K562 (cell line): ENCODE data around the gene BCAM. TPM values are rescaled to one million over a fixed set of nuclear protein-coding genes. Genes with fewer than 3 reads are reported as not detected.

ENCODE experiments used
- AFF4 ChIP-seq: sonication (generic); formaldehyde crosslinking; IDR thresholded peaks from 2 replicates; pipeline ENCODE4 v1.8.0; 2023; ENCODE audit warnings: mild to moderate bottlenecking, missing genetic modification reagents
- CHD4 ChIP-seq: fragments of 200-600 bp; sonication (generic); IDR thresholded peaks from 3 replicates; pipeline ENCODE4 v1.6.1; 2012; ENCODE audit warnings: low read depth, mild to moderate bottlenecking, mixed read lengths, low read length, inconsistent platforms; ENCODE audit not compliant: insufficient read depth, insufficient replicate concordance, poor library complexity, severe bottlenecking
- ELF1 ChIP-seq: fragments of 200-800 bp; sonication (Bioruptor generic); IDR thresholded peaks from 2 replicates; pipeline ENCODE4 v1.6.1; 2016; ENCODE audit warnings: missing genetic modification characterization, missing compliant biosample characterization
- FOXO4 ChIP-seq: fragments of 450-650 bp; formaldehyde crosslinking; IDR thresholded peaks from 2 replicates; pipeline ENCODE4 v1.4.0; 2020; ENCODE audit warnings: mild to moderate bottlenecking, moderate library complexity
- HDAC2 ChIP-seq: fragments of 450-650 bp; IDR thresholded peaks from 2 replicates; pipeline ENCODE4 v1.6.1; 2016; ENCODE audit warnings: mild to moderate bottlenecking
- KLF1 ChIP-seq: fragments of 450-650 bp; IDR thresholded peaks from 2 replicates; pipeline ENCODE4 v1.6.1; 2016; ENCODE audit warnings: missing genetic modification characterization, missing compliant biosample characterization
- PHTF2 ChIP-seq: fragments of 250-450 bp; sonication (Bioruptor Pico); IDR thresholded peaks from 2 replicates; pipeline ENCODE4 v1.5.0; 2021; ENCODE audit warnings: mild to moderate bottlenecking
- POLR2AphosphoS5 ChIP-seq: IDR thresholded peaks from 2 replicates; pipeline ENCODE4 v1.6.1; 2011; ENCODE audit warnings: mild to moderate bottlenecking, low read depth, low read length, moderate library complexity; ENCODE audit not compliant: control insufficient read depth, insufficient read depth
- PURB ChIP-seq: sonication (generic); formaldehyde crosslinking; IDR thresholded peaks from 2 replicates; pipeline ENCODE4 v1.9.0; 2021; ENCODE audit warnings: low read depth, mild to moderate bottlenecking, missing genetic modification reagents
- THAP7 ChIP-seq: fragments of 250-450 bp; sonication (Bioruptor Pico); IDR thresholded peaks from 2 replicates; pipeline ENCODE4 v1.5.0; 2021
- ZHX1 ChIP-seq: fragments of 150-350 bp; conservative IDR thresholded peaks from 2 replicates; pipeline ENCODE4 v1.6.1; 2014; ENCODE audit warnings: low read length
- ZNF280A ChIP-seq: fragments of 450-650 bp; IDR thresholded peaks from 2 replicates; pipeline ENCODE4 v1.6.1; 2018; ENCODE audit warnings: mild to moderate bottlenecking, low read depth; ENCODE audit not compliant: partially characterized antibody
- polyA plus RNA-seq, 8 experiments: library from polyadenylated mRNA; depleted of rRNA in 4 of 8; stranded (reverse) in 5 of 8; unstranded in 3 of 8; fragments of >200 nt; fragmentation: Nextera tagmentation in 2 of 8; fragmentation: Illumina TruSeq in 1 of 8; extraction: Ambion mirVana in 2 of 8; extraction: Trizol in 1 of 8; gene quantifications; 2 replicates each; pipeline versions ENCODE4 v1.2.1 to v1.2.3, GENCODE V29; 2011 to 2014; ENCODE audit warnings: inconsistent platforms in 1 of 8, missing spikeins in 1 of 8
- total RNA-seq, 7 experiments: library from RNA; depleted of rRNA in 6 of 7; stranded (reverse); fragments of >200 nt in 6 of 7; fragmentation: Illumina TruSeq in 2 of 7; extraction: Trizol in 2 of 7; gene quantifications; 2 replicates each; pipeline versions ENCODE4 v1.2.1 to v1.2.3, GENCODE V29; 2011 to 2021; ENCODE audit warnings: low replicate concordance in 1 of 7

Gene BCAM
- total and polyA plus RNA-seq, 9 of the 15 experiments (the other 6 are each of a cell fraction or from before 2014, with no cell fraction given) = 0.07 to 1.3 (median 0.33) TPM; not detected in 2

GRCh38 chr19:44822177-44822576, 13.3 kb downstream of the BCAM start (continued):
- TF ChIP-seq CHD4 = no peak
- no peak for TF ChIP-seq FOXO4 (CRISPR knock-in tag)
- TF ChIP-seq ZHX1 = no peak
- no peak for TF ChIP-seq THAP7 (CRISPR knock-in tag)
- TF ChIP-seq KLF1 = no peak
- TF ChIP-seq HDAC2 = no peak
- no peak for TF ChIP-seq POLR2AphosphoS5
- no peak for TF ChIP-seq ELF1 (tag)
- no peak for TF ChIP-seq AFF4
- TF ChIP-seq ZNF280A = no peak
- TF ChIP-seq PURB = no peak
- TF ChIP-seq PHTF2 (CRISPR knock-in tag) = no peak
- TF ChIP-seq, all 486 proteins: peak for 0
